ENCODE data around the gene HOXD8.

DNA sequence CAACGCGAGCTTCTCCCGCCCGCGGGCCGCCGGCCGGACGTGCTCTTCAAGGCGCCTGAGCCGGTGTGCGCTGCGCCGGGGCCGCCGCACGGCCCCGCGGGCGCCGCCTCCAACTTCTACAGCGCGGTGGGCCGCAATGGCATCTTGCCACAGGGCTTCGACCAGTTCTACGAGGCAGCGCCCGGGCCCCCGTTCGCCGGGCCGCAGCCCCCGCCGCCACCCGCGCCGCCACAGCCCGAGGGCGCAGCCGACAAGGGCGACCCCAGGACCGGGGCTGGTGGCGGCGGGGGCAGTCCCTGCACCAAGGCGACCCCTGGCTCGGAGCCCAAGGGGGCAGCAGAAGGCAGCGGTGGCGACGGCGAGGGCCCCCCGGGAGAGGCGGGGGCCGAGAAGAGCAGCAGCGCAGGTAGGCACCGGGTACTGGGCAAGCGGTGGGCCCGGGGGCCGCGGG is 21.7 kb upstream of the HOXD8 start:
- TF ChIP-seq TCF7L2 (IDR thresholded peaks at IDR 0.05; ENCODE audit: borderline replicate concordance, low read depth, low read length) (no peak), ZNF146 (tag by site-specific recombination; IDR thresholded peaks at IDR 0.05) (no peak), MYNN (tag by site-specific recombination; IDR thresholded peaks at IDR 0.05; ENCODE audit: borderline replicate concordance) (no peak), ZNF266 (tag by site-specific recombination; IDR thresholded peaks at IDR 0.05; ENCODE audit: low read depth) (no peak)
- TF ChIP-seq, protein P1, sequence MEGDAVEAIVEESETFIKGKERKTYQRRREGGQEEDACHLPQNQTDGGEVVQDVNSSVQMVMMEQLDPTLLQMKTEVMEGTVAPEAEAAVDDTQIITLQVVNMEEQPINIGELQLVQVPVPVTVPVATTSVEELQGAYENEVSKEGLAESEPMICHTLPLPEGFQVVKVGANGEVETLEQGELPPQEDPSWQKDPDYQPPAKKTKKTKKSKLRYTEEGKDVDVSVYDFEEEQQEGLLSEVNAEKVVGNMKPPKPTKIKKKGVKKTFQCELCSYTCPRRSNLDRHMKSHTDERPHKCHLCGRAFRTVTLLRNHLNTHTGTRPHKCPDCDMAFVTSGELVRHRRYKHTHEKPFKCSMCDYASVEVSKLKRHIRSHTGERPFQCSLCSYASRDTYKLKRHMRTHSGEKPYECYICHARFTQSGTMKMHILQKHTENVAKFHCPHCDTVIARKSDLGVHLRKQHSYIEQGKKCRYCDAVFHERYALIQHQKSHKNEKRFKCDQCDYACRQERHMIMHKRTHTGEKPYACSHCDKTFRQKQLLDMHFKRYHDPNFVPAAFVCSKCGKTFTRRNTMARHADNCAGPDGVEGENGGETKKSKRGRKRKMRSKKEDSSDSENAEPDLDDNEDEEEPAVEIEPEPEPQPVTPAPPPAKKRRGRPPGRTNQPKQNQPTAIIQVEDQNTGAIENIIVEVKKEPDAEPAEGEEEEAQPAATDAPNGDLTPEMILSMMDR (tag by site-specific recombination; IDR thresholded peaks at IDR 0.05) = no peak
